HEK293 (cell line): Measurements from ENCODE around the gene TRIML2.
"Not testable (repeated sequence)": the region's sequence is repeated elsewhere in the genome, so short reads cannot be mapped to it uniquely, and the experiment has no call there.

Source experiments
- CTCF ChIA-PET: fragments of 350-600 bp; formaldehyde crosslinking; extraction: SDS; loops from one replicate; lab custom pipeline; 2021; ENCODE audit warnings: antibody characterized with exemption; lab: Yijun Ruan, JAX
- POLR2A ChIA-PET: fragments of 300-600 bp; formaldehyde crosslinking; extraction: SDS; loops from one replicate; lab custom pipeline; 2020; ENCODE audit warnings: antibody characterized with exemption, inconsistent platforms; lab: Yijun Ruan, JAX
- H3K27ac ChIP-seq: fragments of 200-500 bp; sonication (Bioruptor generic); 2 replicates; pipeline ENCODE4 v1.5.1; 2014; ENCODE audit warnings: low read depth, low read length, control low read depth, inconsistent platforms; ENCODE audit errors: extremely low read depth
- H3K36me3 ChIP-seq, 2 experiments: fragments of 200-500 bp in 1 of 2; sonication (Bioruptor generic) in 1 of 2; 1 replicate in 1 of 2; 2 replicates in 1 of 2; pipeline ENCODE4 v1.5.1; 2014 to 2017; ENCODE audit warnings: inconsistent platforms in 2 of 2, low read length in 2 of 2; ENCODE audit not compliant: control insufficient read depth in 2 of 2, insufficient read depth in 1 of 2
- H3K4me1 ChIP-seq: fragments of 200-500 bp; sonication (Bioruptor generic); 2 replicates; pipeline ENCODE4 v1.5.1; 2014; ENCODE audit warnings: mild to moderate bottlenecking, low read length, inconsistent platforms; ENCODE audit not compliant: control insufficient read depth, insufficient read depth
- H3K4me3 ChIP-seq: 2 replicates; pipeline ENCODE4 v1.5.1; 2011; ENCODE audit warnings: low read depth, mild to moderate bottlenecking, control low read depth, low read length, moderate library complexity
- H3K9me3 ChIP-seq: fragments of 200-500 bp; sonication (Bioruptor generic); 2 replicates; pipeline ENCODE4 v1.5.1; 2014; ENCODE audit warnings: low read depth, low read length, inconsistent platforms; ENCODE audit not compliant: control insufficient read depth, insufficient read depth
- SCRT1 ChIP-seq: fragments of 450-650 bp; formaldehyde crosslinking; IDR thresholded peaks from 2 replicates; pipeline ENCODE4 v1.5.1; 2016; ENCODE audit warnings: missing biosample characterization, missing genetic modification characterization, borderline replicate concordance
- SP7 ChIP-seq: fragments of 450-650 bp; formaldehyde crosslinking; IDR thresholded peaks from 2 replicates; pipeline ENCODE4 v1.5.1; 2016; ENCODE audit warnings: missing biosample characterization, missing genetic modification characterization
- ZNF184 ChIP-seq: fragments of 450-650 bp; IDR thresholded peaks from 2 replicates; pipeline ENCODE4 v1.5.1; 2018; ENCODE audit warnings: missing biosample characterization, mild to moderate bottlenecking, missing genetic modification characterization
- ZNF221 ChIP-seq: fragments of 450-650 bp; formaldehyde crosslinking; IDR thresholded peaks from 2 replicates; pipeline ENCODE4 v1.5.1; 2017; ENCODE audit warnings: missing biosample characterization, missing genetic modification characterization, borderline replicate concordance
- ZNF223 ChIP-seq: fragments of 450-650 bp; formaldehyde crosslinking; IDR thresholded peaks from 2 replicates; pipeline ENCODE4 v1.5.1; 2016; ENCODE audit warnings: missing biosample characterization, missing genetic modification characterization
- ZNF266 ChIP-seq: fragments of 450-650 bp; formaldehyde crosslinking; IDR thresholded peaks from 2 replicates; pipeline ENCODE4 v1.5.1; 2016; ENCODE audit warnings: missing biosample characterization, missing genetic modification characterization, low read depth
- ZNF311 ChIP-seq: fragments of 450-650 bp; formaldehyde crosslinking; IDR thresholded peaks from 2 replicates; pipeline ENCODE4 v1.5.1; 2017; ENCODE audit warnings: missing biosample characterization, missing genetic modification characterization, borderline replicate concordance
- ZNF404 ChIP-seq: fragments of 450-650 bp; formaldehyde crosslinking; IDR thresholded peaks from 2 replicates; pipeline ENCODE4 v1.5.1; 2017; ENCODE audit warnings: missing biosample characterization, missing genetic modification characterization
- ZNF624 ChIP-seq: fragments of 450-650 bp; formaldehyde crosslinking; IDR thresholded peaks from 2 replicates; pipeline ENCODE4 v1.5.1; 2017; ENCODE audit warnings: missing biosample characterization, missing genetic modification characterization
- TF ChIP-seq, protein P1 (sequence below): fragments of 450-650 bp; formaldehyde crosslinking; IDR thresholded peaks from 2 replicates; pipeline ENCODE4 v1.5.1; 2017; ENCODE audit warnings: missing biosample characterization, mild to moderate bottlenecking, missing genetic modification characterization, moderate library complexity
- TF ChIP-seq, protein P2 (sequence below): fragments of 450-650 bp; formaldehyde crosslinking; conservative IDR thresholded peaks from 2 replicates; pipeline ENCODE4 v1.5.1; 2016; ENCODE audit warnings: low read depth, missing biosample characterization, missing genetic modification characterization
- TF ChIP-seq, protein P3 (sequence below): fragments of 450-650 bp; formaldehyde crosslinking; IDR thresholded peaks from 2 replicates; pipeline ENCODE4 v1.5.1; 2016; ENCODE audit warnings: missing biosample characterization, missing genetic modification characterization

Gene TRIML2

DNA sequence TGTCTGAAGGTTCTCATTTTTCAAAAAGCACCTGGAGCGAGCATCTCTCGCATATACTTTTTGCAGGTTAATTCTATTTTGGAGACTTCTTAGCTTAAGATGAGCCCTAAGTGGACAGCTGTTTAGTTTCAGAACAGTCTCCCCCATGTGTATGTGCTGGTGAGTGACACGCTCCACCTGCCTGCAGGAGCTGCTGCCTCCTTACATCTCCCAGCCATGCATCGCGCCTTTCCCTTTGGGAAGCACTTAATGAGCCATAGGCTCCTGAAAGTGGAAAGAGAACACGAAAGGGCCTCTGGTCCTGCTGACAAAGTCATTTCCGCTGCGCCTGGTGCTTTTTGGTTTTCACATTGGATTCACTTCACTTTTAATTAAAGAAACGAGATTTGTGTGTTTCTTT is 56.1 kb downstream of the TRIML2 start:
- no peak for TF ChIP-seq SP7 (tag by site-specific recombination)
- TF ChIP-seq SCRT1 (tag by site-specific recombination), result no peak
- TF ChIP-seq, protein P1, sequence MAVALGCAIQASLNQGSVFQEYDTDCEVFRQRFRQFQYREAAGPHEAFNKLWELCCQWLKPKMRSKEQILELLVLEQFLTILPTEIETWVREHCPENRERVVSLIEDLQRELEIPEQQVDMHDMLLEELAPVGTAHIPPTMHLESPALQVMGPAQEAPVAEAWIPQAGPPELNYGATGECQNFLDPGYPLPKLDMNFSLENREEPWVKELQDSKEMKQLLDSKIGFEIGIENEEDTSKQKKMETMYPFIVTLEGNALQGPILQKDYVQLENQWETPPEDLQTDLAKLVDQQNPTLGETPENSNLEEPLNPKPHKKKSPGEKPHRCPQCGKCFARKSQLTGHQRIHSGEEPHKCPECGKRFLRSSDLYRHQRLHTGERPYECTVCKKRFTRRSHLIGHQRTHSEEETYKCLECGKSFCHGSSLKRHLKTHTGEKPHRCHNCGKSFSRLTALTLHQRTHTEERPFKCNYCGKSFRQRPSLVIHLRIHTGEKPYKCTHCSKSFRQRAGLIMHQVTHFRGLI, result no peak
- TF ChIP-seq, protein P2, sequence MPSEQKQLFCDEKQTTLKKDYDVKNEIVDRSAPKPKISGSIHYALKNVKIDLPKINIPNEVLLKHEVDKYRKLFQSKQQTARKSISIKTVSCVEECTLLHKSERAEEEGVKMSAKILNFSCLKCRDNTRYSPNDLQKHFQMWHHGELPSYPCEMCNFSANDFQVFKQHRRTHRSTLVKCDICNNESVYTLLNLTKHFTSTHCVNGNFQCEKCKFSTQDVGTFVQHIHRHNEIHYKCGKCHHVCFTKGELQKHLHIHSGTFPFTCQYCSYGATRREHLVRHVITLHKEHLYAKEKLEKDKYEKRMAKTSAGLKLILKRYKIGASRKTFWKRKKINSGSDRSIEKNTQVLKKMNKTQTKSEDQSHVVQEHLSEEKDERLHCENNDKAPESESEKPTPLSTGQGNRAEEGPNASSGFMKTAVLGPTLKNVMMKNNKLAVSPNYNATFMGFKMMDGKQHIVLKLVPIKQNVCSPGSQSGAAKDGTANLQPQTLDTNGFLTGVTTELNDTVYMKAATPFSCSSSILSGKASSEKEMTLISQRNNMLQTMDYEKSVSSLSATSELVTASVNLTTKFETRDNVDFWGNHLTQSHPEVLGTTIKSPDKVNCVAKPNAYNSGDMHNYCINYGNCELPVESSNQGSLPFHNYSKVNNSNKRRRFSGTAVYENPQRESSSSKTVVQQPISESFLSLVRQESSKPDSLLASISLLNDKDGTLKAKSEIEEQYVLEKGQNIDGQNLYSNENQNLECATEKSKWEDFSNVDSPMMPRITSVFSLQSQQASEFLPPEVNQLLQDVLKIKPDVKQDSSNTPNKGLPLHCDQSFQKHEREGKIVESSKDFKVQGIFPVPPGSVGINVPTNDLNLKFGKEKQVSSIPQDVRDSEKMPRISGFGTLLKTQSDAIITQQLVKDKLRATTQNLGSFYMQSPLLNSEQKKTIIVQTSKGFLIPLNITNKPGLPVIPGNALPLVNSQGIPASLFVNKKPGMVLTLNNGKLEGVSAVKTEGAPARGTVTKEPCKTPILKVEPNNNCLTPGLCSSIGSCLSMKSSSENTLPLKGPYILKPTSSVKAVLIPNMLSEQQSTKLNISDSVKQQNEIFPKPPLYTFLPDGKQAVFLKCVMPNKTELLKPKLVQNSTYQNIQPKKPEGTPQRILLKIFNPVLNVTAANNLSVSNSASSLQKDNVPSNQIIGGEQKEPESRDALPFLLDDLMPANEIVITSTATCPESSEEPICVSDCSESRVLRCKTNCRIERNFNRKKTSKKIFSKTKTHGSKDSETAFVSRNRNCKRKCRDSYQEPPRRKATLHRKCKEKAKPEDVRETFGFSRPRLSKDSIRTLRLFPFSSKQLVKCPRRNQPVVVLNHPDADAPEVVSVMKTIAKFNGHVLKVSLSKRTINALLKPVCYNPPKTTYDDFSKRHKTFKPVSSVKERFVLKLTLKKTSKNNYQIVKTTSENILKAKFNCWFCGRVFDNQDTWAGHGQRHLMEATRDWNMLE (tag by site-specific recombination), result no peak
- TF ChIP-seq ZNF221 (tag by site-specific recombination), result no peak
- TF ChIP-seq ZNF266, result no peak
- no peak for TF ChIP-seq ZNF311 (tag by site-specific recombination)
- no peak for TF ChIP-seq ZNF184 (tag by site-specific recombination)
- TF ChIP-seq, protein P3, sequence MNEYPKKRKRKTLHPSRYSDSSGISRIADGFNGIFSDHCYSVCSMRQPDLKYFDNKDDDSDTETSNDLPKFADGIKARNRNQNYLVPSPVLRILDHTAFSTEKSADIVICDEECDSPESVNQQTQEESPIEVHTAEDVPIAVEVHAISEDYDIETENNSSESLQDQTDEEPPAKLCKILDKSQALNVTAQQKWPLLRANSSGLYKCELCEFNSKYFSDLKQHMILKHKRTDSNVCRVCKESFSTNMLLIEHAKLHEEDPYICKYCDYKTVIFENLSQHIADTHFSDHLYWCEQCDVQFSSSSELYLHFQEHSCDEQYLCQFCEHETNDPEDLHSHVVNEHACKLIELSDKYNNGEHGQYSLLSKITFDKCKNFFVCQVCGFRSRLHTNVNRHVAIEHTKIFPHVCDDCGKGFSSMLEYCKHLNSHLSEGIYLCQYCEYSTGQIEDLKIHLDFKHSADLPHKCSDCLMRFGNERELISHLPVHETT (tag by site-specific recombination), result no peak
- TF ChIP-seq ZNF404 (tag by site-specific recombination), result no peak
- Histone ChIP-seq H3K4me3 (no peak overlapping the region), H3K36me3 (no peaks in the 10 kb centered on the region), H3K27ac (no peak overlapping the region), H3K4me1 (no peaks in the 10 kb centered on the region), H3K9me3 (no peaks in the 10 kb centered on the region)
- ChIA-PET POLR2A (no interaction called here), CTCF (interaction anchor here (0.7 kb wide), 1 partner anchor 406 kb away, joined by 3 read pairs; no protein-coding TSS in a partner anchor)

DNA sequence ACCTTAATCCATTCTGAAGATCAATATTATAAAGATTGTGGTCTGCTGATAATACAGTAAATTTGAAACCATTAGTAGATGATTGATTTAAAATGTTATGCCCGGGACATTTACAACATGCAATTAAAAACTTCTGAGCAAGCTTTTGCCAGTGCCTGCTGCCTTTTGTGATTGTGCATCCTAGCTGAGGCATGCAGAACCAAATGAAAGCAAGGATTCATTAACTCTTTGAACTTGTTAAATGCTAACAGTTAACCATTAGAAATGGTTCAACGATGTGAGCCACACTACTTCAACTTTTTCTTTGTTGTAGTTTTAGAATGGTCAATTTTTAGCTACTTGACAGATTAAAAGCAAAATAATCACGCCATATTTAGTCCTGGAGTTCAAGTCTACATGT is 62.7 kb downstream of the TRIML2 start:
- Histone ChIP-seq H3K9me3 (no peaks in the 10 kb centered on the region), H3K27ac (no peak overlapping the region), H3K4me3 (no peak overlapping the region), H3K36me3 (no peaks in the 10 kb centered on the region), H3K4me1 (no peaks in the 10 kb centered on the region)
- TF ChIP-seq ZNF624 (tag by site-specific recombination) (no peak), ZNF223 (tag by site-specific recombination) (no peak)
- ChIA-PET POLR2A (no interaction called here), CTCF (interaction anchor here (0.5 kb wide), 1 partner anchor 177 kb away, joined by 3 read pairs; no protein-coding TSS in a partner anchor)

DNA sequence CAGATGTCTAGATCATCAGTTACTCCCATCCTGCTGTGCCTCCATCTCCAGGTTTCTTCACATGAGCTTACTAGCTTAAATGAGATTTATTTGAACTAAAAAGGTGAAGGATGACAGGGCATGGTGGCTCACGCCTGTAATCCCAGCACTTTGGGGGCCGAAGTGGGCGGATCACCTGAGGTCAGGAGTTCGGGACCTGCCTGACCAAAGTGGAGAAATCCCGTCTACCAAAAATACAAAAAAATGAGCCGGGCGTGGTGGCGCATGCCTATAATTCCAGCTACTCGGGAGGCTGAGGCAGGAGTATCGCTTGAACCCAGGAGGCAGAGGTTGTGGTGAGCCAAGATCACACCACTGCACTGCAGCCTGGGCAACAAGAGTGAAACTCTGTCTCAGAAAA is 63.9 kb downstream of the TRIML2 start:
- CTCF ChIA-PET, result interaction anchor here (0.6 kb wide), 1 partner anchor 48 kb away, joined by 6 read pairs; no protein-coding TSS in a partner anchor

More for the DNA sequence above, 63.9 kb downstream of the TRIML2 start:
- POLR2A ChIA-PET, H3K4me1 ChIP-seq, H3K27ac ChIP-seq, H3K9me3 ChIP-seq, H3K36me3 ChIP-seq, H3K4me3 ChIP-seq: not testable (repeated sequence)
